Occipital lobe (tissue), 2 donors: ENCODE results near the gene COL6A5. TPM values are rescaled to one million over a fixed set of nuclear protein-coding genes. Genes with fewer than 3 reads are reported as not detected.
"Not testable (repeated sequence)": the region's sequence is repeated elsewhere in the genome, so short reads cannot be mapped to it uniquely, and the experiment has no call there.

ENCODE experiments used
- DNase-seq: peaks from one replicate; lab custom pipeline; 2025; lab: John Stamatoyannopoulos, UW
- total RNA-seq: library from RNA; depleted of rRNA; stranded (reverse); fragments of >200 nt; gene quantifications from one replicate; pipeline ENCODE4 v1.2.3, GENCODE V29; 2014

The COL6A5 gene
- total RNA-seq, 1 donor from 2014 or later, result under 0.01 TPM

DNA sequence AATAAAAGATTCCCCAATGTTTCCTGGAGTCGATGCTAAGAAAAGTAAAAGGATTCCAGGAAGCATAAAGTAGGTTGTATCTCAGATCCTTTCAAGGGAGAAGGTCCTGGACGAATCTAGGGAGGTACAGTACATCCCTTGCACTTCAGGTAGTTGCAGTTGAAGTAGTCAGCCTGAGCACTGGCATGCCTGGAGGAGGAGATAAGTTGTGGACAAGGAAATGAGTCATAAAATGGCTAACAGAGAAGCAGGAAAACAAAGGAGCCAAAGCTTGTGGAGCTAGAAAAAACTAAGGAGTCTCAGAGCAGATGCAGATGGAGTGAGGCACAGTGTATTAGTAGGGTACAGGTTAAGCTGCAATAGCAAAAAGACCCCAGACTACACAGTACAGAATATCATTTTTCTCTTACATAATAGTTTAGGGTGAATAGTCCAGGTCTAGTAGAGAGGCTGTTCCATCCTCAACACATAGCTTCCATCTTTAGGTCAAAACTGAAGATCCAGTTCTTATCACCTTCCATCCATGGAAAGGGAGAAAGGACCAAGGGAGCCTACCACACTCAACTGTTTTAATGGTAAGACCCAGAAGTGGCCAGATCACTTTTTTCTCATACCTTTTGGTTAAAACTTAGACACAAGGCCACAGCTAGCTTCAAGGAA, 41.3 kb downstream of the COL6A5 start:
- no peak for DNase-seq

DNA sequence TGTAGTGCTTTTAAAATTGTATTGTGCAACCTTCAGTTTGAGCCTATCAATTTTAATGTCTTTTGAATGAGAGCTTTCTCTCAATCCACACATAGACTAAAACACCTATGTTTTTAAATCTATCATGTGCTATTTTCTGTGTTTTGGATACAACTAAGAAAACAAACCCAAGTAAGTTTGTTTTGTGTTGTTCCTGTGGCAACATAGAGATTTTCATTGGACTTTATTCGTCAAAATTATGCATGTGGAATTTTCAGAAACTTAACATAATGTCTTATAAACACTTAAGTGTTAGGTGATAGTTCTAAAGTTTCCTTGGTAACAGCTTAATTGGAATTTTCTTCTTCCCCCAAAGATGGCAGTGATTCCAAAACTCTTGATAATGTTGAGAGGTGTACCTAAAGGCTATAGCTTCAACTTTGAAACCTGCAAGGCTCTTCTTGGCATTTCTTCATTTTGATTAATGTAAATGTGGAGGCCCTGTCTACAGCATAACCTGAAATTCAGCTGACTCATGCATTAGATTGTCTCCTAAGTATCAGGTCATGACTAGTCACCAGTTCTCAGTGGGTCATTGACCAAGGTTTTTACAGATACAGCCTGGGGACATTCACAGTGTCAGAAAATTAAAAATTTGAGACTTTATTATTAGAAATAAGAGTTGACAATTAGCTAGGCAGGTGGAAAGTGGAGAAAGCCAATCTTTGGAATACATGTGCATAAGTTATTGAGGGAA, 44.4 kb downstream of the COL6A5 start:
- no peak for DNase-seq

DNA sequence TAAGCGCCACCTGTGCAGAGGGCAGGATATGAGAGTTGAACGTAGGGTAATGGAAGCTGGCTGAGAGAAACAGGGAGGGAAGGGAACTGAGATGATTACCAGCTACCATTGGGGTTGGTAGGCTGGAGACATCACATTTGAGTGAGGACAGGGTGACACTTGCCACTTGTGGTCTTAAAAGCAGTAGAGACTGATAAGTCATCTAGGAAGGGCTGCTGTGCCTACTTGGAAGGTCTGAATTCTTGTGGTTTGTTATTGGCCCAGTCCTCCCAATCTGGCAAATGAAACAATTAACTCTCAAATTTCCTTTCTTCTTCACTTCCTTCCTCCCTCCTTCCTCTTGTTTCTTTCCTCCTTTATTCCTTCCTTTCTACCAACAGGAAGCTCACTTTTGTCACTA, 46.8 kb downstream of the COL6A5 start:
- no peak for DNase-seq

DNA sequence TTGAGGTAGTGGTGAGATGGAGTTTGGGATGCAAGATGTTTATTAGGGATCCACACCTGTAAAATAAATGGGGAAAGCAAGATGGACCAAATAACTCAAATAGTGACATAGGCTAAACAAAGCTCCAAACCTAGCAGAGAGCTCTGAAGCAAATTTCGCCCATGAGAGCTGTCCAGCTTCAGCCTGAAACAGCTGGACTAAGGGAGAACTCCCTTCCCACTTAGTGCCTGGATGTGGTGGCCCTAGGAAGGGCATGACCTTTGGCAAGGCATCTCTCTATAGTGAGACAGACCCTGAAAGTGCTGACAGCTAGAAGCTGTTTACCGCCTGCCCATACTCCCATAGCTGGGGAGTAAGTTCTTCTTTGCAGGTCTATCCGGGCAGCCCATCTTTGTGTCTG, 48.1 kb downstream of the COL6A5 start:
- no peak for DNase-seq

DNA sequence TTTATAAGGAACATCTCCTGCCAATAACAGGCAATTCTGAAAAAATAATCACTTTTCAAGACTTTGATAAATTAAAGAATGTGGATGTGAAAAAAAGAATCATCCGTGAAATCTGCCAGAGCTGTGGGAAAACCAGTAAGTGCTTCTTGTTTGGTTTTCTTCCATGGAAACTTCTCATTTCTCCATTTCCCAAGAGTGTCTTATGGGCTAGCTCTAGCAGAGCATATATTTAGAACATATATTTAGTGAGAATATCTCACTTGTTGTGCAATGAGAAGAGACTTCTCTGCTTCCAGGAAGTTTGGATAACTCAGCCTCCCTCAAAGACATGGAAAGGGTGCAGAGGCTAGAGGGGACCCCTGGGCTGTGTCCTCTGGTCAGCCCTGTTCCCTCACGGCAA, 49.9 kb downstream of the COL6A5 start:
- no peak for DNase-seq

DNA sequence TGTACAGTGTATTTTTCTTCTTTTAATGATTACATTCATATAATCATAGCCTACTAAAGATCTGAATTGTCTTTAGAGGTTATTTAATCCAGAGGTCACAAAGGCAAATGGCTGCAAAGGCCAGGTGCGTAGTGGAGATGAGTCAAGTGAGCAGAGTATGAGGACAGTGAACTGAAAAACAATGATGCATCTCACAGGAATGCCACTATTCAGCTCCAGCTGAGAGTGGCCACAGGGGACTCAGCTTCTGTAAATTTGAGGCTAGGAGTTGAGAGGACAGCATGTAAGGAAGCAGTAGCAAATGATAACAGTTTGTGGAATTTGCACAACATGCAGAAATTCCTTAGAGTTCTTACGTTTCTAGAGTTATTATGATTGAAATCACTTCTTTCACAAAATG, 50.4 kb downstream of the COL6A5 start:
- DNase-seq, result no peak

DNA sequence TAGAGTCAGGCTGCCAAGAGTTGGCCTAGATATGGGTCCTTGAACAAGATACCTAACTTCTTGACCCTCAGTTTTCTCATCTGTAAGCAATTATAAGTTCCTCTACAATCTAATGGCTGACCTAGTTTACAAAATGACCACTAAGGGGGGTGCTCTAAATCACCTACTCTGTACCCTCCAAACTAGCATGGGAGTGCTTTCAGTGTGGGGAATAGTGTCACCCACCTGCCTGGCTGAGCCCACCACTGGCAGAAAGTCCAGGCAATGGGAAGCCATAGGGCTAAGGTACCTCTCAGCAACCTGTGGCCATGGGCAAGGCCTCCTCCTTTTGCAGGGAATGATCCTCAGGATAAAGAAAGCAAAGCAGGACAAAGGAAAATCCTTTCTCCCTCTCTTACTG, 58.9 kb downstream of the COL6A5 start:
- DNase-seq, result no peak

DNA sequence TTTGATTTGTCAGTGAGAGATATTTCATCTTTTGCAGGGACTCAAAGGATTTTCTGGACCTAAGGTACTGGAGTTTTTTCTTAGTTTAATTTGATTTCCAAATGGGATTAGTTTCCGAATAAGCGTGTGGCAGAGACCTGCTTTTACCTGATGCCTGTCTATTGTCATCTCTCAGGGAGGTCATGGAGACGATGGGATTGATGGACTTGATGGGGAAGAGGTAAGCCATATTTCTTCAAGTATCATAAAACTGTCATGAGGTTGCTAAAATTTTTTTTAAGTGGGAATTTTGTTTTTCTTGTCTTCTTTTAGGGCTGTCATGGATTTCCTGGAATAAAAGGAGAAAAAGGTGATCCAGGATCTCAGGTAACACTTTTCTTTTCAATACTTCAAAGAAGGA, 60.5 kb downstream of the COL6A5 start:
- DNase-seq, result no peak

DNA sequence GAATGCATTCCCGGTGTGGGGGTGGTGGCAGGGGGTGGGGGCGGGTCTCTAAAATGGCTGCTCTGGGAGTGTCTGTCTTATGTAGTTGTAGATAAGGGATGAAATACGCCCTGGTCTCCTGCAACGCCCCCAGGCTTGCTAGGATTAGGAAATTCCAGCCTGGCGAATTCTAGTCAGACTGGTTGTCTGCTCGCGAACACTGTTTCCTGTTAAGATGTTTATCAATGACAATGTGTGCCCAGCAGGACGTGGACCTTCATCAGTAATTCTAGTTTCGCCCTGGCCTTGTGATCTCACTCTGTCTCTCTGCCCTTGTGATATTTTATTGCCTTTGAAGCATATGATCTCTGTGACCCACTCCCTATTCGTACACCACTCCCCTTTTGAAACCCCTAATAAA, 62.8 kb downstream of the COL6A5 start:
- DNase-seq, result not testable (repeated sequence)

DNA sequence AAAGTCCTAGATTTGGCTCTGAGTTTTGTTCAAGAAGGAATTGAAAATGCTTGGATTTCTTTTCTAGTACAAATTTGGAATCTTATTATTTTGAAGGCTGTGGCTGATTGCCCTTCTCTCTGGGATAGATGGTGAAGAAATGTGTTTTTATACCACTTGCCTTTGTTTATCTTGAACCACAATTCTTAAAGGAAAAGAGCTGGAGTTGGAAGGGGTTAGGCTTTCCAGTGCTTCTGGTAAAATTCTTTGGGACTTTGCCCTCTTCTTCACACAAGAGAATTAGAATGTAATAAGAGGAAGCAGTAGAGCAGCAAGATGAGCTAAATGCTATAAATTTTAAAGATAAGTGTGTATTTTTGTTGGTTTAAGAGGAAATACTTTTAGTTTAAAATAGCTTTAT, 65.8 kb downstream of the COL6A5 start:
- DNase-seq, result no peak

DNA sequence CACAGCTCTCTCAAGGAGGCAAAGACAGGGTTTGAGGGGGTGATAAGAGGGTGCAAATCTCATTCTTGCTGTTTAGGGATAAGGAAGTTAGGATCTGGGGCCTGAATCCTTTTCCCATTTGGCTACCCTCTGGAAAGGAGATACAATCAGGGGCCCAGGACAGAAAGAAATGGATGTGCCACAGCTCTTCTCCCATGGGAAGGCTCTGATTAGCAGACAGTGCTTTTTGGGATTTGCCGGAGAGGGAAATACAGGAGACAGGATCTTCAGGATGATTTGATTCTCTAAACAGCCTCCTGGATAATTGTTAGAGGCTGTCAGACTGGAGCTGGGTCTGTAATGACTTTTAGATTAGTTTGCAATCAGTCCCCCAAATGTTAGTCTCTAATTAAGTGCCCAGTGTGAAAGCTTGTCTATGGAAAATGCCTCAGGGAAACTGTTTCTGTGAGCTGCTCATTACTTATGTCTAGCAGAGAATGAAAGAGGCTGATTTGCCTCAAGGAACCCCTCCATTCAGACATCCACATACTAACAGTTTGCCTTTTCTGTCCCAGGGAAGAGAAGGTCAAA, 67.6 kb downstream of the COL6A5 start:
- no peak for DNase-seq

DNA sequence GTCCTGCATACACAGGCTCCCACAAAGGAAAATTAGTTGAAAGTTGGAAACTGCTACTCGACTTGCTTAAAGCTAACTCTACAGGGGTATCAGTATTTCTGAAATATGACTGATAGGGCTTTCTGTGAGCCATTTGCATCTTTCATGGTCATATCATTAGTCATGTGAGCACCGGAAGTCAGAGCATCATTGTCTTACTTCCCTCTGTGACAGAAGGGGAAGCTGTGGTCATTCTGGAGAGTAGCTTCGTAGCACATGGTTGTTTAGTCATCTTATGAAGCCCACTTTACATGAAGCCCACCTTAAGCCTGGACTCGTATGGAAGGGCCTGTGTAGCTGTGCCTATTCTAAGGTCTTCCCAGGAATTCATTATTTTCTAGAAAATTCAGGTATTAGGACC, 69.0 kb downstream of the COL6A5 start:
- DNase-seq, result no peak

DNA sequence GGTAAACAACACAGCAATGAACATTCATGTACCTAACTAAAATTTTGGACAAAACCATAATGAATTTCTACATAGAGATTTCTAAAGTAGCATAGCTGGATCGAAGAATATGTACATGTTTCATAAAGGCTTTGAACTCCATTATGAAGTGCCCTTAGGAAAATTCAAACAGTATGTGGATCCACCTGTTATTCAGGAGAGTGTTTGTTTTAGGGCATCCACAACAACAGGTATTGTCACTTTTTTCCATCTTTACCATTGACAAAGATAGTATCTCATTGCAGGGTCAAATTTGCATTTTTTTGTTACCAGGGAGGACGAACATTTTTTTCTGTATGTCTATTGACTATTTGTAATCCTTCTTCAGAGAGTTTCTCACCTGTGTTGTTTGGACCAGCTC, 75.0 kb downstream of the COL6A5 start:
- DNase-seq, result no peak

DNA sequence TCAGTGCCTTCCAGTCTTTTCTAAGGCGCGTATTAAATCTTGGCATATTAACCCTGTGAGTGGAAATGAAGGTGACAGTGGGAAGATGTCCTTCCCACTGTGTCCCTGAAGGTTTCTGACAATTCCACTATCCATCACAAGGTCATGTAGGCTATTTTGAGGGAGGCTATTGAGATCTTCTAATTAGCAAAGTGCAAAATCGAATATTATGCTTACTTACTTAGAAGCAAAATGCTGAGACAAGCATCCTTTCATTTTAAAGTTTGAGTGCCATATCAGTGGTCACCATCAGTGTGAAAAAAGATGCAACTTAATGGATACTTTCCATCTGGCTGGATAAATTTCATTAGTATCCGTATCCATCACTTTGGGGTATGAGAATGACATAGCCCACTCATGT, 77.6 kb downstream of the COL6A5 start:
- DNase-seq, result no peak

DNA sequence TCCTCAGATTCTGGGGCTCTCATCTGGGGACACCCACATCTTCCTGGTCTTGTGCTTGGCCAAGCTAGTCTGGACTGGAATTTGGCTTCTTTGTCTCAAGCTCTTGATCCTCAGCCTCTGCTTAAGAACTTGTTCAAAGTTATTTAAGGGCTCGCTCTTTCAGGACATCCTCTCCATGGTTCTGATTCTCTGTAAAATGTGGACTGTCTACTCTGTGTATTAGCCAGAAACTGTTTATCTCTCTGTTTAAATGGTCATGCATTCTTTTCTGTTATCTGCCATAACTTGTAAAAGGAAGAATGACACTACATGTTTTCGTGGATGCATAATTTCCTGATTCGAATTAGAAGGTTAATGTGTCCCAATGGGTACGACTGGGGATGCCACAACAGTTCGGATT, 79.4 kb downstream of the COL6A5 start:
- DNase-seq, result no peak

DNA sequence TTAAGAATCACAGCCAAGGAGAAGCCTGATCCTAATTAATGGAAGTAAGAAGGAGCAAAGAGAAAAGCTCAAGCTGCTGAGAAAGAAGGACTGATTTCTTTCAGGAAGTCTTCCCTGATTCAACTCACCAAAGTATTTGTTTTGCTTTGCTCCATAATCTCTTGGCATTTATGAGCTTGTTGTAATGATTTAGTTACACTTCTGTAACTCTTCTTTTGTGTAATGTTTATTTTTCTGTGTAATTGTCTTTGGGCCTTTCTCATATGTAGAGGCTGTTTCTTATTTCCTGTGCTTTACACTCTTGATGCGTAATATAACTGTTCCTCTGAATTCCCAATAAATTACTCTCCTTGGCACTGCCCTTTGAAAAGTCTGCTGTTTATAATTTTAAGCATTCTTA, 80.0 kb downstream of the COL6A5 start:
- no peak for DNase-seq

DNA sequence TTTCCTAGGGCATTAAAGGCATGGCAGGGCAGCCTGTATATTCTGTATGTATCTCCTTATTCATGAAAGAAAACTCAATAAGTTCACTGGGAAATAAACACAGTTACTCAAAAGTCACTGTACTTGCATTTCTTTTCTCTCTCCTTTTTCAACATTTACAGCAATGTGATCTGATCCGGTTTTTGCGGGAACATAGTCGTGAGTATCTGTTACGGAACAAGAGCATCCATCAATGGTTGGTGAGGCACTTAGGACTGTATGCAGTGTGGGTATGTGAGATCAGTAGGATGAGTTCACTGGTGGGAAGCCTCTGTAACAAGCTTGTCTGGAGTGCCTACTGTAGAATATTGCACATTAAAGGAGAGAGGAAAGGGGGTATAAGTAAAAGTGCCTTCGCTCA, 80.7 kb downstream of the COL6A5 start:
- DNase-seq, result no peak

DNA sequence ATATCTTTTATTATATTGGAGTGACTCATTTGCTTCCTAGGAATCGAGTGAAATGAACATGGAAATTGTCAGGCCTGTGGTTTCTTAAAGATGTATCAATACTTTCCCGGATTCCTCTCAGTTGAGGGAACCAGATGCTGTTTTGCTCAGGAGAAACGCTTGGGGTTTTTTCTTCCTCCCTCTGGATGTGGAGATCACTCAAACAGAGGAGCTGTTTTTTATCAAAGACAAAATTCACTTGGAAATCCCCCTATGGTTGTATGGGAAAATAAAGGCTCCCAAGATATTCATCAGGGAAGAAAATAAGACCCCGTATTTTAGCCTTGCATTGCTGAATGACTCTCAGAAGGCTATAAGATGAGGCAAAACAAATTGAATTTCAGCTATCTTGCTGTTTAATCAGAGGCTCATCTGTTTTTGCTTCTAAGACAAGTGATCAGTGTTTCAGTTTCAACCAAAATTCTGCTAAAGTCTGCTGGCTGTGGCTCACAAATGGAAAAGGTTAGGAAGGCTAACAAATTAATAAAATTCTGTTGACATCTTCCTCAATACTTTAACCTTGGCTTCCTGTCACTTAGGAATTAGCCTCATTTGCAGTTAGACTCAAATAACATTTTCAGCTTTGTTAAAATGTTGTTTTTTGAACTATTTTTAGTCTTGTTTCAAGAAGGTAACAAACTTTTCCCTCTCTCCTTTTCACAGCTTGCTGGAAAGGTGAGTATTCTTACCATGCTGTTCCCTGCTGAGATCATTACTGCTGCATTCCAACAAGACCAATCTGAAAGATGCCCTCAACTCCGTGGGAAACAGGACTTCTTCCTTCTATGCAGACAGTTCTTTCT, 83.6 kb downstream of the COL6A5 start:
- no peak for DNase-seq

DNA sequence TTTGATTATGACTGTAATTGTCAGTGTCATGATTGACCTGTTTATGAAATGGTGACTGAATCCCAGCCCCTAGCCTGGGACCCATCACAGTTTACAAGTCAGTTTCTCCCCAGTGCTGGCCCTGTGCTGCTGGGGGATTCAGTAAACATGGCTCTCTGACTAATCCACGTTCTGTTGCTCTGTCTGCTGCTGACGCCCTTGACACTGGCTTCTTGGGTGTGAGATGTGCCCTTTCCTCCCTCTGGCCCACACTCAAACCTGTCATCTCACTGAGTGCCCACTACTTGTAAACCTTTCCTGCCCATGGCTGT, 84.2 kb downstream of the COL6A5 start:
- no peak for DNase-seq

DNA sequence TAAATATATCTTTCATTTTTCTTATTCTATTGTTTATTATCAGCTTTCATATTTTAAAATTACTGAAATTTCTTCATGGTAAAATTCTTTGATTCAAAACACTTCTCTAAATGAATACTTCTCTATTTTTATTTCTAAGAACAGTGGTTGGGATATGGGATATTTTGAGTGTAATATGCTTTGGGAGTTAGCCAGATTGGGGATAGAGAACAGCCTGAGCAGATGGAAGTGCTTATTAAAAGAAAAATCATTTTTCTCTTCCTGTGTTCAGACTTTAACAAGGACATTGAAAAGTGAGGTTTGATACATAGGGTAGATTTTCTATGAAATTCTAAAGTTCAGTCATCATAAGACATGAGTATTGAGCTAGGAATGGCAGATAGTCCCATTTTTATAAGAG, 84.8 kb downstream of the COL6A5 start:
- DNase-seq, result no peak

DNA sequence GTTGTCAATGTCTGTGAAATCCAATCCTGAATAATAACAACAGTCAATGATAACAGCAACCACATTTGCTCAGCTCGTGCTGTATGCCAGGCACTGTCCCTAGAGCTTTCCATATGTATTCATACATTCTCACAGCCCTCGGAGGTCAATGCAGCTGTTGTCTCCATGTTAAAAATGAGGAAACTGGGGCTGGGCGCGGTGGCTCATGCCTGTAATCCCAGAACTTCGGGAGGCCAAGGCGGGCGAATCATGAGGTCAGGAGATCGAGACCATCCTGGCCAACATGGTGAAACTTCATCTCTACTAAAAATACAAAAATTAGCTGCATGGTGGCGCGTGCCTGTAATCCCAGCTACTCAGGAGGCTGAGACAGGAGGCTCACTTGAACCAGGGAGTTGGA, 86.6 kb downstream of the COL6A5 start:
- not testable (repeated sequence) for DNase-seq

DNA sequence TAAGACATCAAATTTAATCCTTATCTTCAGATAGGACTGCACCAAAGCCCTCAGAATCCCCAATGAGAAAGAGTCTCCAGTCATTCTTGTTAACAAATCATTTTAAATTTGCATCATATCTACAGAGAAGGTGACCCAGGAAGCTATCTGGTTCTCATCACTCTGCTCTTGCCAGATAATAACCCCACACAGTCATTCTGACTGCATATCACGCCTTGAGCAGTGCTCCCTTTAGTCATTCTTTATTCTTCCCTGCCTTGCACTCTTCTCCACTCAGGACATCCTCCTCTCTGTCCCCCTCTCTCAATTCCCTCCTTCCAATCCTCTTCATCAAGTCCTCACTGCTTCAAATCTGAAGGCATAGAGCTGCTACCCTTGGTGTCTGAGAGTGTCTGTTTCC, 87.8 kb downstream of the COL6A5 start:
- no peak for DNase-seq
